HG03460 (cell line): Measurements from ENCODE around the gene FAM149B1.
"Not testable (repeated sequence)": the region's sequence is repeated elsewhere in the genome, so short reads cannot be mapped to it uniquely, and the experiment has no call there.

ENCODE experiments used
- ATAC-seq: cut with Tn5 transposase; IDR thresholded peaks from one replicate; pipeline ENCODE4 v1.9.1; 2021; ENCODE audit not compliant: unreplicated experiment

FAM149B1 gene

GRCh38 chr10:73229567-73229966, 61.6 kb downstream of the FAM149B1 start:
- ATAC-seq, result no peak

DNA sequence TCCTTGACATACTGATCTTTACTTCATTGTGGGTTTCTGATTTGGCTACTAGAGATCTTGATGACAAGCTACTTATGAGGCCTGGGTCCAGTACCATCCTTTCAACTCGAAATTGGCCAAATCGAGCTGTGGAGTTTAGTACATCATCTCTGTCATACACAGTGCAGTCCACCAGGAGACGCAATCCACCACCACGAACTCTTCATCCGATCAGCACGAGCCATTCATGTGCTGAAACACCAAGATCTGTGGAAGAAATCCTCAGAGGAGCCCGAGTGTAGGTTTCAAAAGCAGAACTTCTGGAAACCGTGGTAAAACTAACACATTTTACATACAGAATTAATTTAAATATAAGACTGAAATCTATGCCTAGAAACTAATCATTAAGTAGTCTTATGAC, 65.0 kb downstream of the FAM149B1 start:
- no peak for ATAC-seq

DNA sequence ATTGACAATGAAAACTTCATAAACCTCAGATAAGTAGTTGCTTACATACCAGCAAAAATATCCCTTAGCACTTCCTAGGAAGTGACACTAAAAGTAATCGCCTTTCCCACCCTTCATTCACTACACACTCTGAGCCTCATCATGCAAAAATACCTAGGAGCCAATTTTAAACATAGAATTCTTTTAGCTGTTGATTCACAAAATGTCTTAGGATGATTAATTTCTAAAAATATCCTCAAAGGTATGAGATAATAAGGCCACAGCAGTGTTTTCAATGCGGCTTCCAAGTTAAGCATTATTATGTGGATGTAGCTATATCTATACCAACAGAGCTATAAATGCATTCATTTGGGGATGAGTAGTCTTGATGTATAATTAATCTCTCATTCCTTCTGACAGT, 66.0 kb downstream of the FAM149B1 start:
- no peak for ATAC-seq

DNA sequence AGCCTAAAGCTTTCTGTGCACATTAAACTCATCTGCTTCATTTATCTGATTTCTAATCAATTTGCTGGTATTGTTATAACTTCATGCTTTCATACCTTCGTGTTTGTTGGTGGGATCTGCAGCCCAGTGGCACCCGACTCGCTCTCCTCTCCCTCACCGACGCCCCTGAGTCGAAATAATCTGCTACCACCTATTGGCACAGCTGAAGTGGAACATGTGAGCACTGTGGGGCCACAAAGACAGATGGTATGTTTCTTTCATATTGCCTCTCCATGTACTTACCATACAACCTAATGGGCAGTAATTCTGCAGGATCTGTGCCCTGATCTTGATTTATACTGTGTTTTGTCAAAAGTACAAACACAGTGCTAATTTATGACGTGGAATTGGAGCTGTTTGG, 66.8 kb downstream of the FAM149B1 start:
- no peak for ATAC-seq

DNA sequence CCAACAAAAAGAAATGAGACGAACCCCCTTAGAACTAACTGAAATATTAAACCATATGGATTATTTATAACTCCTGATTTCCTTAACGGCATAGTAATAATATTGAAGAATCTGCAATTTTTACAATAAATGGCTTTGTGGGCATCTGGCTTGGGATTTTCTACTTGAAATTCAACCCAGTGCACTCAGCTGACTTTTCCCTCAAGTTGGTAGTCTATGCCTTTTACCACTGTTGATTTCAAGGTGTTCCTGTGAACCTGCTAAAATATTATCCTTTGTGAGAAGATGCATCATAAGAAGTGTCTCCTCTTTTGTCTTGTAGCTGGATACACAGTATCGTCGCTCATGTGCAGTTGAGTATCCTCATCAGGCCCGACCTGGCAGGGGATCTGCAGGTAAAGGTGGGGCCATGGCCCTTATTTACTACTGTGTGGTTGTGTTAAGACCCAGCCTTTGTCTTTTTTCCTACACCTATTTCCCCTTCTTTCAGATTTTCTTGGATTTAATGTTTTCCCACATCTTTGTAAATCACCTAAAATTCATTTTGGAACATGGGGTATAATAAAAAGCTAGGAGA, 71.2 kb downstream of the FAM149B1 start:
- no peak for ATAC-seq

GRCh38 chr10:73239908-73240307, 72.0 kb downstream of the FAM149B1 start:
- no peak for ATAC-seq

GRCh38 chr10:73244866-73245477, 77.1 kb downstream of the FAM149B1 start:
- ATAC-seq, result no peak

DNA sequence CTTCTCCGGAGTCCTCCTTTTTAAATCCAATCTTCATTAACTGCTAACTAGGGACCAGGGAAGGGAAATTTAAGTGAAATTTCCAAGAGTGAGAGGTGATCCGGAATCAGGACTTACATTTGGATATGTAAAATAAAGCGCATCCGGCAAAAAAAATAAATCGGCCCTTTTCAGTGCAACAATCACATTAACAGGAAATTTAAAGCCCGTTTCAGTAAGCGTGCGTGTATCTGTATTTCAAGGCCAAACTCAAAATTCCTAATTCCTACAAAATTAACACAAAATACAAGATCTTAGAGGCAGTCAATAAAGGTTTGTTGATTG, 78.4 kb downstream of the FAM149B1 start:
- no peak for ATAC-seq

GRCh38 chr10:73246646-73247508, 79.0 kb downstream of the FAM149B1 start, which contains the start of gene DNAJC9:
DNAJC9 (minus strand) TSS chr10:73247255; CDS start chr10:73247189, 66 bp downstream.
- peak; percentile 79 for ATAC-seq

DNA sequence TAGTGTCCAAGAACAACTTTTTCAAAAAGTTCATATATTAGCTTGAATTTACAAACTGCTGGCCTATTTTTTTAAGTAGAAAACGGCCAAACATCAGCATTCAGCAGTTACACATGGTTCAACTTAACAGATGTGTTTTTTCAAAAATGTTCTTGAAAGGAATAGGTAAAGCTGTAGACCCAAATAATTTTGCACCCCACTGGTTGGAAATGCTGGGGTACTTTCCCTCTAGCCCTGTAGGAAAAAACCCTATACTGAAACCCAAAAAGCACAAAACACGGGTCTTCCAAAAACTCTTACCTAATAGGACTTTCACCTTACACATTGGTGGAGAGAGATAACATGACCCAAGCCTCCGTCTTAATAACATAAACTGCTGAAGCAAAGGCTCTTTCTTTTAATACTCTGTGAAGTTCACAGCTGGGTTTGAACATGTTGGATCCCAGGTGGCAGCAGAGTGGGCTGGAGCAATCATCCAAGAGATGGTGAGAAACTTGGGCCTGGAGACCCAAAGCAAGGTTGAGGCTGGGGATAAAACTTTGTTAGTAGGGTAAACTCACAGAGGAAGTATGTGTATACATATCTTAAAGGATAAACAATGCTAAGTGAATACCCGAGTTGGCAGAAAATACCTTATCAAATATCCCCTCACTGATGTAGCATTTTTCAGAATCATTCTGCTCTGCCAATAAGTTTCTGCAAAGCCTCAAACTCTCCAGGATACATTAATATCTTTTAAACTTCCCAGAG, 79.8 kb downstream of the FAM149B1 start:
- ATAC-seq, result no peak

DNA sequence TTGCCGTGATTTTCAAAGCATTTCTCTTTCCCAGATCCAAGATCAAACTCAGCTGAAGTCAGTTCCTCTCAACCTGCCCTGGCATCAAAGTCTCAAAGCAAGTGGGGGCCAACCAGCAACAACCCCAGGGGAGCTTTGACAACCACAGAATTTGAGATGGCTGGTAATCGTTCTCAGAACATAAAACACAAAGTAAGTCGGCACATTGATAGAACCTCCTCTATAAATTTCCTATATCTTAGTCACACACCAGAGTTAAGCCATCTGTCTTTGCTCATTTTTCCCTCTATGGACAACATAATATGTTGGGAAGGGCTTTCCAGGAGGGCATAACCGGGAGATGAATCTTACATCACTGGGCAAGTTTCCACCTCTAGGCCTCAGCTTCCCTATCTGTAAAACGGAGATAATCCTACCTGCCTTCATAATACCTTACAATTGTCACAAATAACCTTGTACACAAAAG, 80.4 kb downstream of the FAM149B1 start:
- no peak for ATAC-seq

- peak; percentile 38 for ATAC-seq
Measured at GRCh38 chr10:73251683-73252444, 83.9 kb downstream of the FAM149B1 start.

DNA sequence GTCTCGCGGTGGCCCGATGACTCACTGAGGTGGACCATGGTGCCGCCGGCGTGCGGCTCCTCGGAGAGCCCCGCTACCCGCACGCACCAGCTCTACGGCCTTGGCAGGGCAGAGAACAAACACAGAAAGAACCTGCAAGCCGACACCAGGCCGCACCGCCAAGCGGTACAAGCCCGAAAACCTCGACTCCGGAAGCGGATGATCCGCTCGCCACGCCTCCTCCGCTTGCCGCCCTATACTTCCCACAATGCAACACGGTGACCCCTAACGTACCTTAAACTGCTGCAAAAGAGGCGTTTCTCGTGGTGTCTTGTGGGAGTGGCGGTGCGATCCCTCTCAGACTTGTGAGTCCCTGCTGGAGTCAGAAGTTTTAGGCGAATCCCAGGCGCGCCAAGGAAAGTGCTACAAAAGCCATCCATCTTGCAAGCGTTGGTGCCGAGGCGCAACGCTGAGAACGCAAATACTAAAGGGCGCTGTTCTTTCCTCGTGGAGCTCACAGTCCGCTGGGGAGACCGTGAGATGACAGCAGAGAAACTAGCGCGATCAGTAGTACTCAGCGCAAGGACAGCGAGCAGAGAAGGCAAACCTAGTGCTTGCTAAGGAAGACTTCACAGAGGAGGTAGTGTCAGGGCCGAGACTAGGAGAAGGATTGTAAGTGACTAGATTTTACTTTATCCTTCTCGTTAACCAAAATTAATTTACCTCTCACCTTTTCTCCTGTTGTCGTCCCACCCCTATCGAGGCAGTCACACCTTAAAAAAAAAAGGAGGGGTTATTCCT, 84.7 kb downstream of the FAM149B1 start, which contains the start of gene MRPS16:
TSS of gene MRPS16 (minus strand) at position 200 of the 780 bp plus-strand sequence. CDS start at position 38, 162 bp downstream.
- ATAC-seq, result peak; percentile 70

- ATAC-seq, result peak; percentile 16
Measured at GRCh38 chr10:73253225-73253555, 85.3 kb downstream of the FAM149B1 start.

- ATAC-seq, result not testable (repeated sequence)
Measured at GRCh38 chr10:73258612-73259011, 90.7 kb downstream of the FAM149B1 start.

DNA sequence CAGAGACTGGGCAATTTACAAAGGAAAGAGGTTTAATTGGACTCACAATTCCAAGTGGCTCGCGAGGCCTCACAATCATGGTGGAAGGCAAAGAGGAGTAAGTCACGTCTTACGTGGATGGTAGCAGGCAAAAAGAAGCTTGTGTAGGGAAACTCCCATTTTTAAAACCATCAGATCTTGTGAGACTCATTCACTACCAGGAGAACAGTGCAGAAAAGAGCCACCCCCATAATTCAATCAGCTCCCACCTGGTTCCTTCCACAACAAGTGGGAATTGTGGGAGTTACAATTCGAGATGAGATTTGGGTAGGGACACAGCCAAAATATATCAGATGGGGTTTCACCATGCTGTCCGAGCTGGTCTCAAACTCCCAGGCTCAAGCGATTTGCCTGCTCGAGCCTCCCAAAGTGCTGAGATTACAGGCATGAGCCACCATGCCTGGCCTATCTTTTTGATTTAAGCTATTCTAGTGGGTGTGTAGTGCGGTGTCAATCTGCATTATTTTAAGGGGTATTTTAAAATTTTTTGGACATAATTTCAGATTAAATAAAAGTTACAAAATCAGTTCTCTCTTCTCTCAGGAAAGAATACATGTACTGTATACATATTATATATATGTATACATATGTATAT, 93.6 kb downstream of the FAM149B1 start:
- ATAC-seq, result no peak

DNA sequence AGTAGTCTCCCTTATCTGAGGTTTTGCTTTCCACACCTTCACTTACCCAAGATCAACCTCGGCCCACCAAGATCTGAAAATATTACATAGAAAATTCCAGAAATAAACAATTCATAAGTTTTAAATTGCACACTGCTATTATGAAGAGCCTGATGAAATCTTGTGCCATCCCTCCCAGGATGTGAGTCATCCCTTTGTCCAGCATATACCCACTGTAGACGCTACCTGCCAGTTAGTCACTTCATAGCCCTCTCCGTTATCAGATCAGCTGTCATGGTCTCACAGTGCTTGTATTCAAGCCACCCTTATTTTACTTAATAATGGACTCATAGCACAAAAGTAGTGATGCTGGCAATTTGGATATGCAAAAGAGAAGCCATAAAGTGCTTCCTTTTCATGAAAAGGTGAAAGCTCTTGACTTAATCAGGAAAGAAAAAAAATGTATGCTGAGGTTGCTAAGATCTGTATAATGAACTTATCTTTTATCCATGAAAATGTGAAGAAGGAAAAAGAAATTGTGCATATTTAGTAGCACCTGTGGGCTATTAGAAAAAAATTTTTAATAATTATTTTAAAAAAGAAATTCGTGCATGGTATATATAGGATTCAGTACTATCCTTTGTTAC, 94.3 kb downstream of the FAM149B1 start:
- no peak for ATAC-seq

DNA sequence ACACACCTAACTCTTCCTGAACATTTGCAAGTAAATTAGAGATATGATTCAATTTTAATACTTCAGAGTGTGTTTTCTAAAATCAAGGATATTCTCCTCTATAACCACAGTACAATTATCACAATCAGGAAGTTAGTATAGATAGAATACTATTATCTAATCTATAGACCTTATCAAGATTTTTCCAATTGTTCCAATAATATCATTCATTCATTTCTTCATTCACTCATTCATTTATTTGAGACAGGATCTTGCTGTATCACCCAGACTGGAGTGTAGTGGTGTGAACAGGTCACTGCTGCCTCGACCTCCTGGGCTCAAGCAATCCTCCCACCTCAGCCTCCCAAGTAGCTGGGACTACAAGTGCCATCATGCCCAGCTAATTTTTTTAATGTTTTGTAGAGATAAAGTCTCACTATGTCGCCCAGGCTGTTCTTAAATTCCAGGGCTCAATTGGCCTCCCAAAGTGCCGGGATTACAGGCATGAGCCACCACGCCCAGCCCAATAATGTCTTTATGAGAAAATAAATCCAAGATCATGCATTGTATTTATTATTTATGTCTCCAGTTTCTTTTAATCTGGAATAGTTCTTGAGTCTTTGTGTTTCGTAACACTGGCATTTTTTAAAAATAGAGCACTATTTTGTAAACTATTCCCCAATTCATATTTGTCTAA, 95.1 kb downstream of the FAM149B1 start:
- no peak for ATAC-seq
